Fibroblast of gingiva (primary cell): ENCODE results near the gene ATF5.
"Not testable (repeated sequence)": the region's sequence is repeated elsewhere in the genome, so short reads cannot be mapped to it uniquely, and the experiment has no call there.

Experiments used
- DNase-seq: peaks from one replicate; pipeline ENCODE4 v3.0.0-alpha.2; 2011; ENCODE audit warnings: low read depth

Gene ATF5

GRCh38 chr19:49923055-49924003 lies 5.7 kb upstream of the ATF5 start:
- DNase-seq = no peak

DNA sequence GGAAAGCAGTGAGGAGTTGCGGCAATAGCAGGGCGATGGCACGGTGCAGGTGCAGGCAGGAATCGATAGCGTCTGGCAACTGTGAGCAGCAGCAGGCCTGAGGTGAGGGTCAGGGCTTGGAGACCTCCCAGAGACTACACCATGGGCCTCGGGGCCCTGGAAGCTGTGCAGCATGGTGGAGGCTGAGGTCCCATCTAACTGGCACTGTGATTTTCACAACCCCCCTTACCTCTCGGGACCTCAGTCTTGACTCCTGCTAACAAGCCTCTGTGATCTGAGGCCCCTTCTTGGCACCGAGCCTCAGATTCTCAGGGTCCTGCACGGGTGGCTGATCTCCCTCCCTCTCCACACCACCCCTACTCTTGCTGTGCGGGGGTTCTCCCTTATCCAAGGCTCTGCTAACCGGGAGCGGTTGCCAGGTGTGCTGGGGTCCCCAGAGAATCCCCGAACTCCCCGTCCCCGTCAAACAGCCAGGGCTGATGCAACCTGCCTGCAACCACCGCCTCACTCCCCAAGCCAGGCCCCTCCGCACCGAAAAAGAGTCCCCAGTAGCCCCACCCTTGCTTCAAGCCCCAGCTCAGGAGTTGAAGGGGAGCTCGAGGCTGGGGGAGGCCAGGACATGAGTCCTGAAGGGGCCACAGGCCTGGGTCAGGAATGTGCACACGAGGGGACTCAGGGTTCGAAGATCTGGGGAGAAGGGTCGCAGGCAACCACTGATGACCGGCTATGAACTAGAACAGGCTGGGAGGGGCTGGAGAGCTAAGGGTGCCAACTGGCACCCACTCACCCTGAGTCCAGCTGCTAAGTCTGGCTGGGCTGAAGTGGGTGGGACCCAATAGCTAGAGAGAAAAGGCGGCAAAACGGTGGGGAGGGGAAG lies 4.8 kb upstream of the ATF5 start:
- no peak for DNase-seq

- not testable (repeated sequence) for DNase-seq
These were observed 4.2 kb upstream of the ATF5 start for GRCh38 chr19:49924881-49925210.

- no peak for DNase-seq
These were observed 3.5 kb upstream of the ATF5 start for GRCh38 chr19:49925486-49925885.

- no peak for DNase-seq
These were observed 2.5 kb upstream of the ATF5 start for GRCh38 chr19:49926515-49926914.

DNA sequence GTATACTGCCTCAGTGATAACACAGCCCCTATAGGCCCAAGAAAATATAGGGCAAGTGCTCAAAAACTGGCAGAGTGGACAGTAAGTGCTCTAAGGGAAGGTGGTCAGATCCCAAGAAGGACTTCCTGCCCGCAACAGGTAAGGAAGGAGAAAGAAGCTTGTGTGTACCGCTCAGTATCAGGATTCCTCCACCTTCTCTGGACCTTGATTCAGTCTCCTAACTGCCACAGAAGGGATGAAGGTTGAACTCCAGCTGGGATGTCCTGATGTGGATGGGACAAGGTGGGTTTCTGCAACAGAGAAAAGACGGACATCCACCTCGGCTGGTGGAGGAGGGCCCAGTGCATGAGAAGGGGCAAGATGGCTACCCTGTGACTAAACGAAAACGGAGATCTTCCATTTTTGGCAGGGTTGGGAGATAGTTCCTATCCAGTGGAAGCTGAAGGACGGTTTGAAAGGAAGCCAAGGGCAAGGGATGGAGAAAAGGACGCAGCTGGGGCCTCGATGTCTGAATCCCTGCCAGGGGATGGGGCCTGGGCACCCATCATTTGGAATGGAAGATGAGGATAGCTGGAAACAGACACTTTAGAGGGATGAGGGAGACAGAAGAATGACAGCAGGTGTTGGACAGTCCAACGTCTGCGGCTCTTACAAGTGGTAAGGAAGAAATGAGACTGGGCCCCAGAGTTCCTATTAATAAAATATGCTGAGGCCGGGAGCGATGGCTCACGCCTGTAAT lies 1.3 kb upstream of the ATF5 start:
- no peak for DNase-seq

DNA sequence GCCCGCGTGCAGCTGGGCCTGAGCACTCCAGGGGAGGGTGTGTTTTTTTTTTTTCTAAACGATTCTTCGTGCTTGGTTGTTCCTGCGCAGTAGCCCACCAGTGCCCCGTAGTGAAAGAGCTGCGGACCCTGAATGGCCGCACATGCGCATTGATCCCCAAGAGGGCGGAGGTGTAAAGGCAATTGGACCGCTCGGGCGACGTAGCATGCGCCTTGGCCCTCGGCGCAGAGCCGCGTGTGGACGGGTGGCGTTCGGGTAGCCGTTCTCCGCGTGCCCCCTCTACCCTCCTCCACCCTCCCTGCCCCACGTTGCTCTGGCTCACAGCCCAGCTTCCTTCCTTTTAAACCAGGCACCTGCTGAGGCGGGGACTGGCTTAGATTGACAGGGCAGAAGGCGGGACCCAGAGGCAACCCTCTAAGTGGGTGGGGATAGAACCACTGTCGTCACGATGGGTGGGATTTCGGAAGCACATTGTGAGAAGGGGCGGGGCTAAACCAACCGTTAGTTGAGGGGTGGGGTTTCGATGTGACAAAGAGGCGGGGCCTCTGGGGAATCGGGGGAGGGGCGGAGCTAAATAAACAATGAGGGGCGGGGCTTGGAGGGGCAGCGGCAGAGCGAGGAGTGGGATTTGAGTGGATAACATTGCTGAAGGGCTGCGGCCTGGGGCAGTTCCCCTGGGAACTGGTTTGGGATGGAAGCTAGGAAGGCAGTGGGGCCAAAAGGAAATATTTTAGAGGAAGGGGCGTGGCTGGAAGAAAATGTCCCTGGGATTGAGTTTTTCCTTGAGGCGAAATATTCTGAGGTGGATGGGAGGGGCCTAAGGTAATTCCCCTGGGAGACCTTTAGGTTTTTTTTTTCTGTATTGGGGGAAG lies 842 bp downstream of the ATF5 start:
- DNase-seq = peak; percentile 93

DNA sequence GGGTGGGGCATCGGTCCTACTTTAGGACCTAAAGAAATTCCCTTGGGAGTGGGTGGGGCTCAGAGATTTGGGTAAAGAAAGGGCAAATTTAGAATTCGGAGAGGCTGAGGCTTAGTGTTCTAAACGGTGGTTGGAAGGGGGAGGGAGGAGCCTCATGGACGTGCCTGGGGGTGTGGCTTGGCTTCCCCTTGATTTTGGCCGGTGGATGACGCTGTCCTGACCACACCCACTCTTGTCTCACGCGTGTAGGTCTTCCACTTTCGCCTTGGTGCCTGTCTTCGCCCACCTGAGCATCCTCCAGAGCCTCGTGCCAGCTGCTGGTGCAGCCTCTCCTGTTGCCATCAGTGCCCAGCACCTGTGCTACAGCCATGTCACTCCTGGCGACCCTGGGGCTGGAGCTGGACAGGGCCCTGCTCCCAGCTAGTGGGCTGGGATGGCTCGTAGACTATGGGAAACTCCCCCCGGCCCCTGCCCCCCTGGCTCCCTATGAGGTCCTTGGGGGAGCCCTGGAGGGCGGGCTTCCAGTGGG lies 1.5 kb downstream of the ATF5 start:
- DNase-seq = no peak

DNA sequence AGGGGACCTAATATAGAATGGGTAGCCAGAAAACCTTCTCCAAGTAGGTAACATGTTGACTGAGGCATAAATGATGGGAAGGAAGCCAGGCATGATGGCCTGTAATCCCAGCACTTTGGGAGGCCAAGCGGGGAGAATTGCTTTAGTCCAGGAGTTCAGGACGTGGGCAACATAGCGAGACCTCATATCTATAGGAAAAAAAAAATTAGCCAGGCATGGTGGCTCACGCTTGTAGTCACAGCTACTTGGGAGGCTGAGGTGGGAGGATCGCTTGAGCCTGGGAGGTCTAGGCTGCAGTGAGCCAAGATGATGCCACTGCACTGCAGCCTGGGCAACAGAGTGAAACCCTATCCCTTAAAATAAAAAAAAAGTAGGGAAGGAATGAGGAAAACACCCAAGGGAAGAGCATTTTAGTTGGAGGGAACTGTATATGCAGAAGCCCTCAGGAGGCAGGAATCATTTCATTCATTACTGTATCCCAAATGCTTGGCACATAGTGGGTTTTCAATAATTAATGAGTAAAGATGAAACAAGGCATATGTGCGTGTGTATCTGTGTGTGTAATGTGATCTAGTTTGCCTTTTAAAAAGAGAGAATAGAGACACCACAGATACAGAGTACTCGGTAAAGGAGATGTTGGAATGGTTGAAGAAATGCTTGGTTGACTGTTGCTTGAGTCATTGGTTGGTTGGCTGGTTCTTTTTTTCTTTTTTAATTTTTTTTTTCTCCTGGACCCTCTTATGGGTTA lies 2.5 kb downstream of the ATF5 start:
- no peak for DNase-seq

GRCh38 chr19:49932041-49932451 lies 3.0 kb downstream of the ATF5 start:
- no peak for DNase-seq

- no peak for DNase-seq
These were observed 3.7 kb downstream of the ATF5 start for GRCh38 chr19:49932731-49933131.

DNA sequence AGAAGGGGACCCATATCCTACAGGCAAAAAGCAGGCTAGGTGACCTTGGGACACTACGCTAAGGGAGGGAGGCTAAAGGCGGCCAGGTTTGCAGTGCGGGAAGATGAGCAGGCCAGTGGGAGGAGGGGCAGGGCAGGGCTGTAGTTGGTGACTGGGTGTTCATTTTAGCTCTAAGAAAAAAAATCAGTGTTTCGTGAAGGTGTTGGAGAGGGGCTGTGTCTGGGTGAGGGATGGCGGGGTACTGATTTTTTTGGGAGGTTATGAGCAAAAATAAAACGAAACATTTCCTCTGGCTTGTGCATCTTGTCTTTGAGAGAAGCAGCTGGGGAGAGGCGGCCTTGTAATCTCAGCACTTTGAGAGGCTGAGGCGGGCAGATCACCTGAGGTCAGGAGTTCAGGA lies 4.6 kb downstream of the ATF5 start:
- no peak for DNase-seq

DNA sequence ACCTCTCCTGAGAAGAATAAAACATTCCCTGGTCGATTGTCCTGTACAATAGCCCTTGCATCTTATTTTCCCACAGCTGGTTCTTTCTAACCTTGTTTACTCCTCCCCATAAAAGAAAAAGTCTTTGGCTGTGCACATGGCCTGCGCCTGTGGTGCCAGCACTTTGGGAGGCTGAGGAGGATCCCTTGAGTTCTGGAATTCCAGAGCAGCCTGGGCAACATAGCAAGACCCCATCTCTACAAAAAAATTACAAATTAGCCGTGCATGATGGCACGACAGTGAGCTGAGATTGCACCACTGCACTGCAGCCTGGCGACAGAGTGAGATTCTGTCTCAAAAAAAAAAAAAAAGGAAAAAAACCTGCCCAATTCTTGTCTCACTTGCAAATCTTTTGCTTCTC lies 7.5 kb downstream of the ATF5 start:
- no peak for DNase-seq

DNA sequence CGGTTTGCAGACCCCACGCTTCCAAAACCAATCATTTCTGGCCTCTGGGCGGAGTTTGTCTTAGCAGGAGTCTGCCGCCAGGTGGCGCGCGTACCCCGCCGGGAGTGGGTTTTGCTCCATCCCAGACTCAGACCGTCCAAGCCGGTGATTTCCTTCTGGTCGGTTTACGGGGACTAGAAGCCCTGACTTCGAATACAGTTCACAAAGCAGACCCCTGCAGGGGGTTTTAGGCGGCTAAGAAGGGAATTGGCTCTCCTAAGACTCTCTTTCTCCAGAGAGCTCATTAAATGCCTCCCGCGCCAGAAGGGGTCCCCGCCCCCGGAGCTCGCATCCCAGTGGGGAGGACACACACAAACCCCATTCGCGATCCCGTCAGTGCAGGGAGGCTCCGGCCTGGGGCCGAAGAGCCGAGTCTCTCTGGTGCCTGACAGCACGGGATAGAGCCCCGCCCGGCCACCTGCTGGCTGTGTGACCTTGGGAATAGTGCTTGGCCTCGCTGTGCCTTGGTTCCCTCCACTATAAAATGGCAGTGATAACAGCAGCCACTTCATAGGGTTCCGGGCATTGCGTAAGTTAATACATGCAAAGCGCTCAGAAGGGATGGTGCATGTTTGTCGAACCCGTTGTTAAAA lies 8.9 kb downstream of the ATF5 start:
- DNase-seq = peak; percentile 47

DNA sequence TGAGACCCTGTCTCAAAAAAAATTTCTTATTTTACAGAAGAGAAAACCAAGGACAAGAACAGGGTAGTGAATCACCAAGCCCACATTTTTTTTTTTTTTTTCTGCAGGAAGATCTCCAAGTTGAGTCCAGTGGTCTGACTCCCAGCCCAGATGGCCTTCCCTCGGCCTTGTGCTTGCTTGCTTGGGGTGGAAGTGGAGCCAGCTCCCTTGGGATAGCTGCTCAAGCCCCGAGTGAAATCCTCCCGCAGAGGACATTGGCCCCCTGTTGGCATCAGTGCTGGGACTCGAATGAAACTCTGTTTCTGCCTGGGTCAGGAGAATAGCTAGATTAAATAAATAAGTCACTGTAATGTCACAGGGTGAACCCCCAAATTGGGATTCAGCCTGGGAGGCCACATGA lies 9.7 kb downstream of the ATF5 start:
- no peak for DNase-seq

DNA sequence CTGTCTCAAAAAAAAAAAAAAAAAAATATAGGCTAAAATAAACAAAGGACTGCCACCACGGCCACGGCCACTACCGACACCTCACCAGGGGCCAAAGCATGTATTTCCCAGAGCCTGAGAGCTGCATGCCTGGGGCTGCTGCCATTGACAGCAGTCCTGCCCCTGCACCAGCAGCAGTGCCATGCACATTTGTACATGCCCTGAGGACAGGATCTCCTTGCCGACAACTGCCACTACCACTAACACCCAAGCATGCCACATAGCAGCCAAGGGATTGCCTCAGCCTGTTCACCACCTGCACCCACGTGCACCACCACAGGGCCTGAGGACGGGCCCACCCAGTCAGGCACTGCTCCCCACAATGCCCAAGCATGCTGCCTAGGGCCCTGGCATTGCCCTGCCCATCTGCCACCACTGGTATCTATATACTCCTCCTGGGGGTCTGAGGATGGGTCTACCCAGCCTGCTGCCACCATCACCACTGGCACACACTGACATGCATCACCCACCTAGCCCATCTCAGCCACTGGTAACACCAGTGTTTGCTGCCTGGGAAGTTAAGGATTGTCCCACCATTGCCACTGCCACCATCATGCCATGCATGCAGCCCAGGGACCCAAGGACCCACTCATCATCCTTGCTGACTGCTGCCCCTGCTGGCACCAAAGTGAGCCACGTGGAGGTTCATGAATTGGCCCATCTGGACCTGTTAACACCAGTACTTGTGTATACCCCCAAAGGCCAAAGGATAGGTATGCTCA lies 10.9 kb downstream of the ATF5 start:
- DNase-seq = no peak

GRCh38 chr19:49940482-49940791 lies 11.4 kb downstream of the ATF5 start:
- no peak for DNase-seq

DNA sequence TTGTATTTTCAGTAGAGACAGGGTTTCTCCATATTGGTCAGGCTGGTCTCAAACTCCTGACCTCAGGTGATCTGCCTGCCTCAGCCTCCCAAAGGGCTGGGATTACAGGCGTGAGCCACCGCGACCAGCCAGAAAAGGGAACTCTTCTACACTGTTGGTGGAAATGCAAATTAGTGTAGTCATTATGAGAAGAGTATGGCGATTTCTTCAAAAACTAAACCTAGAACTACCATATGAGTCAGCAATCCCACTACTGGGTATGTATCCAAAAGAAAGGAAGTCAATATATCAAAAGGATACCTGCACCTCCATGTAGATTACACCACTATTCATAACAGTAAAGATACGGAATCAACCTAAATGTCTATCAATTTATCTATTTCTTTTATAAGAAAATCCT lies 15.6 kb downstream of the ATF5 start:
- DNase-seq = not testable (repeated sequence)

GRCh38 chr19:49946415-49946814 lies 17.4 kb downstream of the ATF5 start:
- no peak for DNase-seq
